Memory B cell (primary cell): Measurements from ENCODE around the gene PPHLN1.
"Not testable (repeated sequence)": the region's sequence is repeated elsewhere in the genome, so short reads cannot be mapped to it uniquely, and the experiment has no call there.

Experiments
- ATAC-seq: fragments of 150-1000 bp; cut with Tn5 transposase; 2 replicates; pipeline ENCODE4 v1.10.0; 2021; ENCODE audit warnings: low read depth, mild to moderate bottlenecking, moderate library complexity
- DNase-seq, 2 donors: peaks; one replicate each; pipeline ENCODE4 v3.0.0; 2022; ENCODE audit warnings: low spot score in 2 of 2
- H3K27ac Mint-ChIP-seq: one replicate; pipeline ENCODE4 v1.8.0; 2022; ENCODE audit warnings: mild to moderate bottlenecking, moderate library complexity, mixed read lengths
- H3K27me3 Mint-ChIP-seq: one replicate; pipeline ENCODE4 v1.8.0; 2022; ENCODE audit warnings: mixed read lengths
- H3K36me3 Mint-ChIP-seq: one replicate; pipeline ENCODE4 v1.8.0; 2022; ENCODE audit warnings: mild to moderate bottlenecking, mixed read lengths
- H3K4me1 Mint-ChIP-seq: one replicate; pipeline ENCODE4 v1.8.0; 2022; ENCODE audit warnings: mixed read lengths
- H3K4me3 Mint-ChIP-seq: one replicate; pipeline ENCODE4 v1.8.0; 2022; ENCODE audit warnings: mild to moderate bottlenecking, moderate library complexity, mixed read lengths
- H3K9me3 Mint-ChIP-seq: one replicate; pipeline ENCODE4 v1.8.0; 2022; ENCODE audit warnings: mixed read lengths

The PPHLN1 gene

DNA sequence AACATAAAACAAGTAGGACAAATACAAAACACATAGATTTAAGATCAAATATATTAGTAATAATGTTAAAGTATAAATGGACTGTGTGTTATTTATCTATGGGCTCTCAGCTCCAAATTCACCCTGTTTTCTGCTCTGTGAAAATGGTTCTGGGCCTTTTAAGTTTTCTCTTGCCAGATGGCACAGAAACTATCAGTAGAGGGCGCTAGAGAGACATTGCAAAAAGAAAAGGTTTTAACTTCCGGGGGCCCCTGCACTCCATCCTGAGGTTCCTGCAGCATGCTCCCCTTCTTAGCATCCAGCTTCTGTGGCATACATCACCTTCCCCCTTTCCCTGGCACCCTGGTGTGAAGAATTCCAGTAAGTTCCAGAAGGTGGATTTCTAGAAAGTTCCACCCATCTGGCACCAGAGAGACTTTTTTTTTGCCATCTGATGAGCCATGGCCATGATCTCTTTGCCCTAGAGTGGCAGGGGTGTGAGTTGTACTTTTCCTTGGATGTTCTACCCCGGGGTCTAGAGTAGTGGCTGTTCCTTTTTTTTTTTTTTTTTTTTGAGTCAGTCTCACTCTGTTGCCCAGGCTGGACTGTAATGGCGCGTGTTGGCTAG is 29.4 kb upstream of the PPHLN1 start:
- H3K27ac Mint-ChIP-seq: no peak overlapping the region
- H3K4me1 Mint-ChIP-seq: peaks cover 5% of the 10 kb centered on the region
- ATAC-seq (no peak), DNase-seq (no peak)
- H3K9me3 Mint-ChIP-seq: no peaks in the 10 kb centered on the region
- no peaks in the 10 kb centered on the region for H3K27me3 Mint-ChIP-seq
- H3K4me3 Mint-ChIP-seq: no peak overlapping the region
- no peaks in the 10 kb centered on the region for H3K36me3 Mint-ChIP-seq

DNA sequence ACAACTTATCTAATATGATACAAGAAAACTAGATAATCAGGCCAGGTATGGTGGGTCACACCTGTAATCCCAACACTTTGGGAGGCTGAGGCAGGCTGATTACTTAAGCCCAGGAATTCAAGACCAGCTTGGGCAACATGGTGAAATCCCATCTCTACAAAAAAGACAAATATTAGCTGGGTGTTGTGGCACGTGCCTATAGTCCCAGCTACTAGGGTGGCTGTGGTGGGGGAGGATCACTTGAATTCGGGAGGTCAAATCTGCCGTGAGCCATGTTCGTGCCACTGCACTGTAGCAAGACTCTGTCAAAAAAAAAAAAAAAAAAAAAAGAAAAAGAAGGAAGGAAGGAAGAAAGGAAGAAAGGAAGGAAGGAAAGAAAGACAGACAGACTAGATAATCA is 27.1 kb upstream of the PPHLN1 start:
- DNase-seq (no peak), ATAC-seq (no peak)
- no peak overlapping the region for H3K27ac Mint-ChIP-seq
- no peaks in the 10 kb centered on the region for H3K27me3 Mint-ChIP-seq
- H3K36me3 Mint-ChIP-seq: no peaks in the 10 kb centered on the region
- H3K9me3 Mint-ChIP-seq: no peaks in the 10 kb centered on the region
- peaks cover 5% of the 10 kb centered on the region for H3K4me1 Mint-ChIP-seq
- H3K4me3 Mint-ChIP-seq: no peak overlapping the region

DNA sequence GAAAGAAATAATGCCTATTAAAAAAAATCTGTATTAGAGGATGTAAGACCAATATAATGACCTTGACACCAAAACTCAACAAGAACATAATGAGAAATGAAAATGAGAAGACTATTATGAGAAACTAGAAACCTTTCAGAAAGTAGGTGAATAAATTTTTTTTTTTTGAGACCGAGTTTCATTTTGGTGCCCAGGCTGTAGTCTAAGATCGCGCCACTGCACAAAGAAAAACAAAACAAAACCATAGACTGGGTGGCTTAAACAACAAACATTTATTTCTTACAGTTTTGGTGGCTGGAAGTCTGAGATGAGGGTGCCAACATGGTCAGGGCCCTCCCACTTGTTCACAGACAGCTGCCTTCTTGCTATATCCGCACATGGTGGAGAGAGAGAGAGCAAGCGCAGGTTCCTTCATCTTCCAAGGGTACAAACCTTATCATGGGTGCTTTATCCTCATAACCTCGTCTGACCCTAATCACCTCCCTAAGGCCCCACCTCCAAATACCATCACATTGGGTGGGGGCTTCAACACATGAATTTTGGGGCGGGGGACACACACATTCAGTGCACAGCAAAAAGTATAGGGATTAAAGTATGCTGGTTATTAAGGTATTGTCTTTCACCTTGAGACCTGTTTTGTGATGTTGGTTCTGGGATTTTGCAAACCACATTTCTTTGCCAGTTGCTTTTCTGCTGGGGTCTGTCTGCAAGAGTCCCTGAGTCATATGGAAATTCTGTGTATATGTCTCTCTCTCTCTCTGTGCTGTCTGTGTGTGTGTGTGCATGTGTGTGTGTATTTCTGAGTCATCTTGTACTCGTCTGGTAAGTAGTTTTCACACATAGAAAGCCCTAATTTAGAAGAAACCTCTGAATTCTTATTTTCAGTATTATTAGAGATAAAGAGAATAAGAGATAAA is 26.3 kb upstream of the PPHLN1 start:
- DNase-seq (no peak), ATAC-seq (peak; percentile 57)
- no peaks in the 10 kb centered on the region for H3K27me3 Mint-ChIP-seq
- no peaks in the 10 kb centered on the region for H3K9me3 Mint-ChIP-seq
- H3K4me3 Mint-ChIP-seq: no peak overlapping the region
- H3K4me1 Mint-ChIP-seq: peaks cover 5% of the 10 kb centered on the region
- no peak overlapping the region for H3K27ac Mint-ChIP-seq
- no peaks in the 10 kb centered on the region for H3K36me3 Mint-ChIP-seq

DNA sequence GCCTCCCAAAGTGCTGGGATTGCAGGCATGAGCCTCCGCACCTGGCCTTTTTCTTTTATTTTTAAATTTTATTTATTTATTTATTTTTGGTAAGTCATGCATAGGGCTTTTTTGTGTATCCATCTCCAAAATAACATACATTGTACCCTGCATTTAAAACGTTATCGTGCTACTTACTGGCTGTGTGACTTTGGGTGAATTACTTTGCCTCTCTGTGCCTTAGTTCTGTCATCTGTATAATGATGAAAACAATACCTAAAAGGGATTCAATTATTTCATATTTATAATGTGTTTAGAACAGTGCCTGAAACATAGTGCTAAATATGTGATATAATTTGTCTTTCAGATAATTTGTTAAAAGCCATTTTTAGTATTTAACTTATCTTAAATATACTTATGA is 19.7 kb upstream of the PPHLN1 start:
- no peaks in the 10 kb centered on the region for H3K27me3 Mint-ChIP-seq
- H3K27ac Mint-ChIP-seq: no peak overlapping the region
- no peaks in the 10 kb centered on the region for H3K9me3 Mint-ChIP-seq
- DNase-seq: no peak
- ATAC-seq: no peak
- no peaks in the 10 kb centered on the region for H3K4me1 Mint-ChIP-seq
- H3K36me3 Mint-ChIP-seq: no peaks in the 10 kb centered on the region
- H3K4me3 Mint-ChIP-seq: no peak overlapping the region

DNA sequence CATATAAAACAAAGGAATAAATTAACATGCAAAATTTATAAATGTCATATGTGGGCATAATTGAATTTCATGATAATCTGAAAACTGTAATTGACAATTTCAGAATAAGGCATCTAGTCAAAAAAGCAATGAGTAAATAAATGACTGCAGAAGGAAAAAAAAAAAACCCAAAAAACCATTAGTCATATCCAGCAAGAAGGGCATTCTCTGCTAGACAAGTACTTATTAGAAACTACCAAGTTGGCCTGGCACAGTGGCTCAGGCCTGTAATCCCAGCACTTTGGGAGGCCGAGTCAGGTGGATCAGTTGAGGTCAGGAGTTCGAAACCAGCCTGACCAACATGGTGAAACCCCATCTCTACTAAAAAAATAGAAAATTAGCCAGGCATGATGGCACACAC is 17.6 kb upstream of the PPHLN1 start:
- Mint-ChIP-seq H3K27me3 (no peaks in the 10 kb centered on the region), H3K27ac (no peak overlapping the region), H3K4me3 (no peak overlapping the region), H3K36me3 (no peaks in the 10 kb centered on the region), H3K9me3 (no peaks in the 10 kb centered on the region), H3K4me1 (no peaks in the 10 kb centered on the region)
- no peak for ATAC-seq
- DNase-seq: no peak

DNA sequence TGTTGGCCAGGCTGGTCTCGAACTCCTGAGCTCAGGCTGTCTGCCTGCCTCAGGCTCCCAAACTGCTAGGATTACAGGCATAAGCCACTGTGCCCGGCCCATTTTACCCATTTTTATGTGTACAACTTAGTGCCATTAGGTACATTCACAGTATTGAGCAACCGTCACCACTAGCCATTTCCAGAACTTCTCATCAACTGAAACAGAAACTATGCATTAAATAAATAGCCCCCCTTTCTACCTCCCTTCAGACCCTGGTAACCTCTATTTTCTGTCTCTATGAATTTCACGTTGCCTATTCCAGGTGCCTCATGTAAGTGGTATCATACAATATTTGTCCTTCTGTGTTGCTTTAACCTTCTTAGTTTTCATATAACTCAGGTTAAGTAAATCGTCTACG is 16.0 kb upstream of the PPHLN1 start:
- DNase-seq: no peak
- Mint-ChIP-seq H3K27me3 (no peaks in the 10 kb centered on the region), H3K36me3 (peaks cover 5% of the 10 kb centered on the region), H3K27ac (no peak overlapping the region), H3K4me3 (no peak overlapping the region), H3K9me3 (no peaks in the 10 kb centered on the region), H3K4me1 (no peaks in the 10 kb centered on the region)
- ATAC-seq: no peak

DNA sequence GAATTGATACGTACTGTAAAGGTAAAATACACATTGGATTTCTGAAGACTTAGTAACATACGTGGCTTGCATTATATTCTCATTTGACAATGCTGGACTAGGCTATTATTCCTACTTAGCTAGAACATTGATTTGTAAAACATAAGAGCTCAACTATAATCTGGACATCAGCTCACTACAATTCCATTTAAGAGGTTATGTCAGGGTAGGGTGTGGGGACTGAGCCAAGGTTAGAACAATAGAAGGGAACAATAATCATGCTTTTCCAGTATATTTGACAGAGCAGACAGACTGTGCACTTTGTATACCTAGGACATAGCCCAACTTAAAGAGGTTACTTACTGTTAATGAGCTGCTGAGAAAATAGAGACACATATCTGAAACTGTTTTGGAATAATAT is 10.9 kb upstream of the PPHLN1 start:
- peaks cover 14% of the 10 kb centered on the region for H3K36me3 Mint-ChIP-seq
- no peak for DNase-seq

DNA sequence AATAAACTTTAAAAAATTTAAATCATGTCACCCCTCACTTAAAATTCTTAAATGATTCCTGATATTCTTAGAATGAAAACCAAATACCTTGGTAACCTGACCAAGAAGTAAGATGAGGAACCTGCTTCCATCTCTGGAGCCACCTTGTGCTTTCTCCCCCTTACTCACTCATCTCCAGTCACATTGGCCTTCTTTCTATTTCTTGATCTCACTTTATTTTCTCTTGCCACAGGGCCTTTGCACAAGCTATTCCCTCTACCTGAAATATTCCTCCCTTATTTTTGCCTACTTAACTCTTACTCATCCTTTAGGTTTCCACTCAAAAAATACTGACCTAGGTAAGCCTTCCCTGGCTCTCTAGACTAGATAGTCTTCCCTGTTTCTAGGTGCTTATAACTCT is 5.2 kb upstream of the PPHLN1 start:
- ATAC-seq (no peak), DNase-seq (no peak)
- no peak overlapping the region for H3K27ac Mint-ChIP-seq
- no peaks in the 10 kb centered on the region for H3K27me3 Mint-ChIP-seq
- peaks cover 4% of the 10 kb centered on the region for H3K4me1 Mint-ChIP-seq
- H3K36me3 Mint-ChIP-seq: peaks cover 19% of the 10 kb centered on the region
- no peak overlapping the region for H3K4me3 Mint-ChIP-seq
- H3K9me3 Mint-ChIP-seq: peaks cover 1% of the 10 kb centered on the region

More for the DNA sequence above, 10.9 kb upstream of the PPHLN1 start:
- Mint-ChIP-seq H3K27me3 (no peaks in the 10 kb centered on the region), H3K9me3 (no peaks in the 10 kb centered on the region), H3K4me3 (no peak overlapping the region), H3K4me1 (no peaks in the 10 kb centered on the region), H3K27ac (no peak overlapping the region)
- ATAC-seq: no peak

DNA sequence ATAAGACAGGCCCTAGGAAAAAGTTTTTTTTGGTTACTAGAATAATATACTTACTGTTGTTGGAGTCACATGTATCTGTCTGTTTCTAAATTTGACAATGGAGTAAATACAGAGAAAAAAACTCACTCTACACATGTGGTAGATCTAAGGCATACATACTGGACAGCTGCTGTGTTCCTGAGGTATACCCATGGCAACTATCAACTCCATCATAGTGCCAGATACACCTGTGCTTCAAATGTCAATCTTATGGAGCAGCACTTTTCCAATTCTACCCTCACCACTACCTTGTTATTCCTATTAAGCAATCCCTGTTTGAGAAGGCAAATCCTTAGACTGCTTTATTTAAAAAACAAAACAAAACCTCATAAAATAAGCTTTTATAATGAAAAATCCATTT is 3.4 kb upstream of the PPHLN1 start:
- Mint-ChIP-seq H3K27me3 (no peaks in the 10 kb centered on the region), H3K4me1 (peaks cover 11% of the 10 kb centered on the region), H3K4me3 (no peak overlapping the region), H3K27ac (no peak overlapping the region), H3K9me3 (peaks cover 1% of the 10 kb centered on the region), H3K36me3 (peaks cover 19% of the 10 kb centered on the region)
- ATAC-seq (no peak), DNase-seq (no peak)

DNA sequence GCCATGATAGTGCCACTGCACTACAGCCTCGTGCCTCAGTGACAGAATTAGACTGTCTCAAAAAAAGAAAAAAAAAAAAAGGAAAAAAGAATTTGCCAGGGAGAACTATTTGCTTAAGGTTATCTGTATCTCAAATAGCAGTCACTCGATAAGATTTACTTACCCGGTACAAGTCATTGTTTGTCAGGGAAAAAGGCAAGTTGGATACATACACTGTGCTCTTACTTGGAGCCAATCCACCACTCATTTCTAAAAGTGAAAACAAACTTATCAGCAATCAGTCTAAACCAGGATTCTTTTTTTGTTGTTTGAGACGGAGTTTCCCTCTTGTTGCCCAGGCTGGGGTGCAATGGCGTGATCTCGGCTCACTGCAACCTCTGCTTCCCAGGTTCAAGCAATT is 2.1 kb upstream of the PPHLN1 start:
- Mint-ChIP-seq H3K9me3 (peaks cover 1% of the 10 kb centered on the region), H3K36me3 (peaks cover 17% of the 10 kb centered on the region), H3K27ac (no peak overlapping the region), H3K4me3 (no peak overlapping the region), H3K4me1 (peaks cover 16% of the 10 kb centered on the region), H3K27me3 (no peaks in the 10 kb centered on the region)
- ATAC-seq (no peak), DNase-seq (no peak)

DNA sequence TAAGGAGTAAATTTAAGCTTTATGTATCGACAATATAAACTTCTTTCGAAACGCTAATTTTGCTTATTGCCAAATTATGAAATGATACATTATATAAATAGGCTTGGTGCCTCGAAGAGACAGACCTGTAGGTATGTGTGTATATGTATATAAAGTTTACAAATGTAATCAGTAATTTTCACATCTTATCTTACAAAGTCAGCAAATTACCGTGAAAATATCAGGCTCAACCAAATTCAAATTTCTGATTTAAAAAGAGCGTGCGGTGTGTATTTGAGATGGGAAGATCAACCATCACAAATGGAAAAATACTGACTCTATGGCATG is 678 bp upstream of the PPHLN1 start:
- Mint-ChIP-seq H3K4me1 (peaks cover 24% of the 10 kb centered on the region), H3K4me3 (peak overlapping the region; percentile 100), H3K9me3 (peaks cover 1% of the 10 kb centered on the region), H3K36me3 (peaks cover 11% of the 10 kb centered on the region), H3K27ac (peak overlapping the region; percentile 99), H3K27me3 (no peaks in the 10 kb centered on the region)
- DNase-seq (no peak), ATAC-seq (no peak)

DNA sequence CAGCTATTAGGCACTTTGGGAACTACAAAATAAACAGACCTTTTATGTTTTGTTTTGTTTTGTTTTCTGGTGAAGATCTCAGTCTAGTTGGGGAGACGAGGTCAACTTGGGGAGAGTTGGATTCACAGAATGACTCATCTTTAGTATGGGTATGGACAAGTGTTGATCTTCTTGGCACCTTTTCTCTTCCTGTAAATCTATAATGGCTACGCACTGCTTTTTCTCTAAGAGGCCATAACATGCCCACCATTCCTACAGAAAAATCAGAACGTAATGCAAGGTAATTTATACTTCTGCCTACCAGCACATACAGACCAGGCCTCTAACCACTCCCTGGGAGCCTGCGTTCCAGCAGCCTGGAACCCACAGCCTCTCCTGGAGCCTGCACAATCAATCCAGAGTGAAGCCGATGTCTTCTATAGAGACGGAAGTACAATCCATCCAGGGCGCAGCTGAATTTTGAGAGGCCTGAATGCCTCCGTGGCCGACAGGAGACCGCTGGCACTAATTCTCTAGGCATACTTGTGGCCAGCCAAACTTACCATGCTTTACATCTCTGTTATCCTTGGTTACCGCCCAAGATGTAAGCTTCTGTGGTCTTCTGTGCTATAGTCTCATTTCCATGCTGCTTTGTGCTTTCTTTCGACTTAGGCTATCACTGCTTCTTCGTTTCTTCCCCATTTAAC is 717 bp downstream of the PPHLN1 start:
- peak; percentile 9 for ATAC-seq
- Mint-ChIP-seq H3K4me1 (peaks cover 38% of the 10 kb centered on the region), H3K36me3 (peaks cover 3% of the 10 kb centered on the region)

DNA sequence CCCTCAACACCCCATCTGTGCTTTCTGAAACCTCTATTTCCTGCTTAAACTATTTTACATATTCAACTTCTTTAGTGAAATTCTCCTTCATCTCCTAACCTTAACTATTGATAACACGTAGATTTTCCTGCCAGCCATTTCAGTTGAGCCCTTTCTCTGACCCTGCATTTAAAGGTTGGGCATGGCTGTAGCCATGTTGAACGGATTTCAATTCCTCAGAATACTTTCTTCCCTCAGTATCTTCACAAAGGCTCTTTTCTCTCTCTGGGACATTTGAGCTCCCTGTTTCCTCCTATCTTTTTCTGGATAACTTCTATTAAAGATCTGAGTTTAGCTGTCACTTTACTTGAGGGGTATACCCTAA is 1.2 kb downstream of the PPHLN1 start:
- Mint-ChIP-seq H3K27ac (peak overlapping the region; percentile 99), H3K27me3 (no peaks in the 10 kb centered on the region), H3K9me3 (no peaks in the 10 kb centered on the region), H3K4me3 (peak overlapping the region; percentile 100), H3K36me3 (peaks cover 2% of the 10 kb centered on the region), H3K4me1 (peaks cover 42% of the 10 kb centered on the region)
- ATAC-seq: no peak
- DNase-seq: no peak

More for the DNA sequence above, 717 bp downstream of the PPHLN1 start:
- peak overlapping the region; percentile 100 for H3K4me3 Mint-ChIP-seq
- peak overlapping the region; percentile 99 for H3K27ac Mint-ChIP-seq
- no peaks in the 10 kb centered on the region for H3K27me3 Mint-ChIP-seq
- H3K9me3 Mint-ChIP-seq: no peaks in the 10 kb centered on the region
- DNase-seq: no peak

DNA sequence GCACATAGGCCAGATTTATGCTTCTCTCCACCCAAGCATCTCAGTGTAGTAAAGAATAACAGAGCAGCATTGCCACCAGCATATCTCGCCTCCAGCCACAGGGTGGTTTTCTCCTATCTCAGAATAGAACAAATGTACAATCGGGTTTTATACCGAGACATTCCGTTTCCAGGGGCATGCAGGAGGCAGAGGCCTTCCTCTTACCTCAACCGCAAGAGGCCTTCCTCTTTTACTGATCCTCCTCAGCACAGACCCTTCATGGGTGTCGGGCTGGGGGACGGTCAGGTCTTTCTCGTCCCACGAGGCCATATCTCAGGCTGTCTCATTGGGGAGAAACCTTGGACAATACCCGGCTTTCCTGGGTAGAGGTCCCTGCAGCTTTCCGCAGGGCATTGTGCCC is 4.1 kb downstream of the PPHLN1 start:
- H3K27ac Mint-ChIP-seq: peak overlapping the region; percentile 10
- peak overlapping the region; percentile 15 for H3K4me3 Mint-ChIP-seq
- not testable (repeated sequence) for H3K36me3 Mint-ChIP-seq, H3K27me3 Mint-ChIP-seq, ATAC-seq, H3K9me3 Mint-ChIP-seq
- peak in 1 of 2 donors; percentile 13 for DNase-seq
- H3K4me1 Mint-ChIP-seq: peaks cover 53% of the 10 kb centered on the region
